ENCODE data around the gene OR4D10.
"Not testable (repeated sequence)": the region's sequence is repeated elsewhere in the genome, so short reads cannot be mapped to it uniquely, and the experiment has no call there.

The OR4D10 gene

DNA sequence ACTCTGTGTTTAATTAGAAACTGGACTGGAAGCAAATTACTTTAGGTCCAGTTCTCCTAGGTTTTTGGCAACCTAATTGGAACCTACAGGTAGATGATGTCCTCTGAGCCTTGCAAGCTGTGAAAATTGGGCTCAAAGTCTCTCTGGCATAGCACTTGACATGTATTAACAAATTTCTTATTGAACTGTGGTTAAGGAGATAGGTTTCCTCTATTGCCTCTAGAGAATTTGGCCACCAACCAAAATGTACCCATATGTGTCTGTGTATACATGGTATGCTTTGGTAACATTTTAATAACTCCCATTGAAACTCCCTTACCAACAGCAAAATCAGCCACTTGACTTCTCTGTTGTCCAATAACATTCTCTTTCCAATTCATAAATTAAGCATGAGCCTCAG, at the start of gene OR4D10:
TSS of gene OR4D10 (plus strand) at position 301 of the 400 bp plus-strand sequence. CDS start 4,115 bp downstream, outside the sequence.
- DNase-seq, result no peak

DNA sequence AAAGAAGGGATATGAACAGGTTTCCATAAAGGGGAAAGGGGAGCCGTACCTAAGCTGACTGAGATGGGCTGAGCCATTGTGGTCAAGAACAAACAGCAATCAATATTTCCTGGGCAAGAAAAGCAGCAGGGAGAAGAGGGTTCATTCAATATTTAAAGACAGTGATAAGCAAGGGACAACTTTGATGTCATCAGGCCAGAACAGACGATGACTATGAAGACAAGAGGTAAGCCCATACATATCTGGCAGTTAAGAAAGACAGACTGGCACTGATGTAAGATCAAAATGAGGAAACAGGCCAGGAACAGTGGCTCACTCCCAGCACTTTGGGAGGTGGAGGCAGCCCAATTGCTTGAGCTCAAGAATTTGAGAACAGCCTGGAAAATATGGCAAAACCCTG, 49.3 kb upstream of the OR4D10 start:
- no peak for DNase-seq

DNA sequence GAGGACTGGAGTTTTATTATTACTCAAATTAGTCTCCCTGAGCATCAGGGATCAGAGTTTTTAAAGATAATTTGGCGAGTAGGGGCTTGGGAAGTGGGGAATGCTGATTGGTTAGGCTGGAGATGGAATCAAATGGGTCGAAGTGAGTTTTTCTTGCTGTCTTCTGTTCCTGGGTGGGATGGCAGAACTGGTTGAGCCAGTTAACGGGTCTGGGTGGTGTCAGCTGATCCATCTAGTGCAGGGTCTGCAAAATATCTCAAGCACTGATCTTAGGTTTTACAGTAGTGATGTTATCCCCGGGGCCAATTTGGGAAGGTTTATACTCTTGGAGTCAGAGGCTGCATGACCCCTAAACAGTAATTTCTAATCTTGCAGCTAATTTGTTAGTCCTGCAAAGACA, 48.0 kb upstream of the OR4D10 start:
- no peak for DNase-seq

DNA sequence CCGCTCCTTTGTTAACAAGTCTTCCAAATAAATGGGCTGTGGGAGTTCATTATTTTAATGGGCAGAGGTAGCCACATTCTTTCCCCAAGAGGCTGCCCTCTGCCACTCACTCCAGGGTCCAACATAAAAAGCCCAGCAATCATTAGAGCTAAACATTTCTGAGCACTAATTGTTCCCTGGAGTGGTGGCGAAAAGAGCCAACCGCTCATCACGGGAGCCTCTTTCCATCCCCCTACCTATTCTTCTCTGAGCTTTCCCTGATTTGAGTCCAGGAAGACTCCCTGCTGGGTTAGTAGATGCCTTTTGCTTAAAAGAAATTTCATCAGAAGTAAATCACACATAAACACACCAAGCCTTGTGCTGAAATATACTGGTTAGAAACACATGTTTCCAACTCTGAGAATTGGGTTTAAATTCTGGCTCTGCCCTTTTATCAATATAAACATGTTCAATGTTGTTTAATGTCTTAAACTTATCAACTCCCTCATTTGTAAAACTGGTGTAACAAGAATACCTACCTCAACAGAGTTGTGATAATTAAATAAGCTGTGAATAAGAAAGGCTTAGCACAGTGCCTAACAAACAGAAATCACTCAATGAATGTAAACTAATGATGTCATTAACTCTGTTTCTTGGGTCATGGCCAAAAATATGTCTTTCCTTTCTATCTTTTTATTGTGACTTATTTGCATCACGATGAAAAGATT, 46.6 kb upstream of the OR4D10 start, which contains the start of gene OR5A2:
TSS of gene OR5A2 (minus strand) at position 53 of the 707 bp plus-strand sequence. CDS start 3,460 bp downstream, outside the sequence.
- no peak for DNase-seq

DNA sequence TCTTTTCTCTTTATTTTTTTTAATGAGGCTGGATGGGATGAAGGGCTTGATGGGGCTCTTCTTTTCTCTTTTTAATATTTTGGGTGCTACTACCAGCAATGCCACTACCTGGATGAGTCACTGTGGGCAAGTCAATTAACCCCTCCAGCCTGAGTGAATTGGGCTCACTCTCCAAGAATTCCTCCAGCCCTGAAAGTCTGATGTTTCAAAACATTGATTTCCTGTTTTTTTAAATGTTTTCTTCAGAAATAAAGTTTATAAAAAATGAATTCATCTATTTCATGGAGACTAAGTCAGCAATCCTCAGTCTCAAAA, 46.1 kb upstream of the OR4D10 start:
- no peak for DNase-seq

DNA sequence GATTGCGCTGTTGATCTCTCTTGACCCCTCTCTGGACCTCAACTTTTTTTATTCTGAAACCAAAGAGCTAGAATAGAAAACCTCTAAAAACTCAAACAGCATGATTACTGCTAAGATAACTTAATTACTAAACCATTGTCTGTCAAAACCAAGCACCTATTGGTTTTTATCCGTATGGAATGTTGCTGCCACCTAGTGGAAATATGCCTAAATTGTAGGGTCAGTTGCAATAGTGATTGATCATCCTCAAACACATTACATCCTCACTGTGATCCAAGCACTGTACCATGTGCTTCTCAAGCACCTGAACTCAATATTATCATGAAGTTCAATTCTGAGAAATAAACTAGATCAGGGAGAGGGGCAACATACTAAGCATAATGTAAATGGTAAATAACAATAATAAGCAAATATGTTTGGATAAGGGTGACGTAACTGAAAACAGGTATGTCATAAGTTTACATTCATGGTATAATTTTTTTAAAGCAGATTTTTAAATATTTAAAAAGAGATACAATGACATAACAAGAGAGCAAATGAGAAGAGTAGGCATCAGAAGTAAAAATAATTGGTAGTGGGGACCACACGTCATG, 43.1 kb upstream of the OR4D10 start:
- peak; percentile 77 for DNase-seq

DNA sequence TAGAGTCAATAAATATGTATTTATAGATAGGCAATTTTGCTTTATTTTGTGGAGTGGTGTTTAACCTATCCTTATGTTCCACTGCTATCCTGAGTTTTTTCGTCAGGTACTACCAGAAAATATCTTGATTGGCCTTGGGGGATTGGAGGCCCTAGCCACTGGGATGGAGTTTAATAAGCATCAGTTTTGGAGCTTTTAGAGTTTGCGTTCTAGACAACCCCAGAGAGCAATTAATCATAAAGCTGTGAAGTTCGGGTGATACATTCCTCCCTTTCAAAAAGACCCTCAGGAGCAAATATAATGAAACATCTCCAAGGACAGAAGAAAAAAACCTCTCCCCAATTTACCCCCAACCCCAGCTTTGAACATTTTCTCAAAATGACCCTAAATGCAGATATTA, 36.9 kb upstream of the OR4D10 start, which contains the start of gene OR5A1:
TSS of gene OR5A1 (plus strand) at position 301 of the 400 bp plus-strand sequence. CDS start 6,700 bp downstream, outside the sequence.
- DNase-seq, result no peak

DNA sequence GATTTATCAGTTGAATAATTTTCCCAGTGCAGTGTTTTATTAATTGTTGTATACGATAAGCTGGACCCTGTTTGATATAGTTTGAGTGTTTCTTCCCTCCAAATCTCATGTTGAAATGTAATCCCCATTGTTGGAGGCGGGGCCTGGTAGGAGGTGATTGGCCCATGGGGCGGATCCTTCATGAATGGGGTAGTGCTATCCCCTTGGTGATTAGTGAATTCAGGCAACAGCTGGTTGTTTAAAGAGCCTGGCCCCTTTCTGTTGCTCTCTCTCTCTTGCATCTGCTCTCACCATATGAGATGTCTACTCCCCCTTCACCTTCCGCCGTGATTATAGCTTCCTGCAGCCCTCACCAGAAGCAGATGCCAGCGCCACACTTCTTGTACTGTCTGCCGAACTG, 35.3 kb upstream of the OR4D10 start:
- DNase-seq, result no peak

DNA sequence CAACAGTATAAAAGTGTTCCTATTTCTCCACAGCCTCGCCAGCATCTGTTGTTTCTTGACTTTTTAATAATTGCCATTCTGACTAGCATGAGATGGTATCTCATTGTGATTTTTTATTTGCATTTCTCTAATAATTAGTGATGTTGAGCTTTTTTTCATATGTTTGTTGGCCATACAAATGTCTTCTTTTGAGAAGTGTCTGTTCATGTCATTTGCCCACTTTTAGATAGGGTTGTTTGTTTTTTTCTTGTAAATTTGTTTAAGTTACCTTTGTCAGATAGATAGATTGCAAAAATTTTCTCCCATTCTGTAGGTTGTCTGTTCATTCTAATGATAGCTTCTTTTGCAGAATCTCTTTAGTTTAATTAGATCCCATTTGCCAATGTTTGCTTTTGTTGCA, 27.5 kb upstream of the OR4D10 start:
- DNase-seq, result not testable (repeated sequence)

DNA sequence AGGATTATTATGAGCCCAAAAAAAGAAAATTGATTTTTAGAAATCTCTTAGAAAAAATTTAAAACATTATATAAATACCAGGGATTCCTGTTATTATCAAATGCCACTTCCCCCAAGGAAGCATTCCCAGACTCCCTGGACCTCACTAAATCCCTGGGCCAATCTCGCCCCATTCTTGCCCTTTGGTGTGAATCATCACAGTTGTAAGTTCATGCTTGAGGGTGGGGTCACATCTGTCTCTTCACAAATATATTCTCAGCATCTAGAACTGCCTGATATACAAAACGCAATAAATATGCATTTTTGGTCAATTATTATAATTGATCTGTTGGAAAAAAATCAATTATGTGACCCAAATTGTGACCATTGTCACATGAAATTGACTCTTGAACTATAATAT, 24.6 kb upstream of the OR4D10 start:
- DNase-seq, result no peak

DNA sequence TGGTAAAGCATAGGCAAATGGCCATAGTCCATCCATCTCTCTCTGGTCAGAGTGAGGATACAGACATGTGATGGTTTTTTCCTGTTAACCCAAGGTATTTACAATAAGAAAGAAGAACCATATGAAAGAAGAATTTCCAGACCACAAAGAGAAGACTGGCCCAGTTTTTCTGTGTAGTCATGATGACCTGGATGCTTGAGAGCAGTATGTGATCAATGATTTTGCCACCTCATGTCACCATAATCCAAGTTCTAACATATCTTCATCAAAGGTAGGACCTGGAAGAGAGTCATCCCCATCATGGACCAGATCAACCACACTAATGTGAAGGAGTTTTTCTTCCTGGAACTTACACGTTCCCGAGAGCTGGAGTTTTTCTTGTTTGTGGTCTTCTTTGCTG, 16.5 kb upstream of the OR4D10 start, which contains the start of gene OR4D6:
TSS of gene OR4D6 (plus strand) at position 301 of the 400 bp plus-strand sequence. CDS start at position 301, 0 bp downstream.
- no peak for DNase-seq

DNA sequence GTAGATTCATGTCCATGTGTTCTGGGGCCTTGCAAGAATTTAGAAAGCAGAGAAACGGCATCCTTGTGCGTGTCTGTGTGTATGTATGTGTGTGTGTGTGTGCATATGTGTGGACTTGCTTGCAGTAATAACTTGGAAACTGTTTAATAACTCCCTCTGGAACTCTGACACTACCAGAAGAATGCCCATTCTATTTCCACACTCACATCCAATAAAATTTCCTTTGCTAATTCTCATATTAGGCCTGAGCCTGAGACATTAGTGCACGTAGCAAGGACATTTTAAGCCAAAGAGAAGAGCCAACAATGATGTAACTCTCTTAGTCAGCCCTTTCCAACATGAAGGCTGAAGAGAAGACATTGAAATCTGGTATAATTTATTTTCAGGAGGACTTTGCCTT, 13.2 kb upstream of the OR4D10 start:
- no peak for DNase-seq

DNA sequence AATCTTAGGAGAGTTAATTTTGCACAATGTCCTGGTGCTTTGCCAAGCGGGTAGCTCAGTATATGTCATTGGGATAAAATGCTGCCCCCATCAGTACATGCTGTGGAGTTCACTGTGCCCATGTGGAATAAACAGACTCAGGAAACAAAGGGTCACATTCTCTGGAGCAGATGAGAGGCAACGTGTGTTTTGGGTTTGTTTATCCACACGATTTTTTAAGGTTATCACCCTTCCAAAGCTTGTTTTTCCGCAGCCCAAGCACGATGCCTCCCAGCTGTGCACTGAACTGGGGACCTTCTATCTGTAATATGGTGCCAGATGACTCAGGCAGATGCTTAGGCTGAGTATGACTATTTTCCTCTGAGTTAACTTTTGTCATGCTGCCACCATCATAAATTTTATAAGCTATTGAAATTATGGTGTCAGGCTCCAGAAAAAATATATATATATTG, 9.9 kb upstream of the OR4D10 start:
- DNase-seq, result no peak

DNA sequence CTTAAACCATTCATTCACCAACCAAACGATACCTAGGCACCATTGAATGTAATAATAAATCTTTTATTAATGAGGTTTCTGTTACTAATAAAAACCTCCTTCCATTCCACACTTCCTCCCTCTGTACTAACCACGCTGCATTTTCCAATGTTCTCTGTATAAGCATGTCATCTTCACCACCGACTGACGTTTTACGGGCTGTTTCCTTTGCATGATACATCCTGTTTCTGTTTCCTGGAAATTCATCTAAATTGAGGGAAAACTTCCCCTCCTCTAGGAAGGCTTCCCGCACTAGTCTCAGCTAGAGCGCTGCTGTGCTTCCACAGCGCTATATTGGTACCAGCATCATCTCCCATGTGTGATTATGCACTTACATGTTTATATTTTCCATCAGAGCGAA, 2.1 kb downstream of the OR4D10 start:
- DNase-seq, result no peak

DNA sequence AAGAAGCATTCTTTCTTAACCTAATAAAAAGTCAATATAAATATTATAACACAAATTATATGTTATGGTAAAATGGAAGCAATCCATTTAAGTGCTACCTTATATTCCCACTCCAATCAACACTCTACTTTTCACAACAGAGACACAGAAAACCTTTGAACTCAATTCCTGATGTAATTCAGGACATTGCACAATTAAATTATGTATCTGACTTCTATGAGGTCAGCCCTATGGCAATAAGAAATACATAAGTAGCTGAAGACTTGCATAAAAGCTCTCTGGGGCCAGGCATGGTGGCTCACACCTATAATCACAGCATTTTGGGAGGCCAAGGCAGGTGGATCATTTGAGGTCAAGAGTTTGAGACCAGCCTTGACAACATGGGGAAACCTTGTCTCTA, 6.8 kb downstream of the OR4D10 start:
- DNase-seq, result no peak

DNA sequence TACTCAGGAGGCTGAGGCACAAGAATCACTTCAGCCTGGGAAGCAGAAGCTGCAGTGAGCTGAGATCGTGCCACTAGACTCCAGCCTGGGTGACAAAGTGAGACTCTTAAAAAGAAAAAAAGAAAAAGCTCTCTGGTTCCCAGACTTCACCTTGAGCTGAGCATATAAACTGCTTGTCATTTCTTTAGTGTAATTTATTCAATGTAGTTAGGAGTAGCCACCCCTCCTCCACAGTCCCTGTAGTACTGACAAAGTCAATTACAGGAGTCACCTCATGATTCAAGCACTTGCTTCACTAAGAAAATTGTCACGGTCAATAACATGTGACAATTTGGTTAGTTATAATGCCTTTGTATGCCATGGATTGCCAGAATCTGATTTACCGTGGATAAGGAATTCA, 7.2 kb downstream of the OR4D10 start:
- DNase-seq, result no peak

DNA sequence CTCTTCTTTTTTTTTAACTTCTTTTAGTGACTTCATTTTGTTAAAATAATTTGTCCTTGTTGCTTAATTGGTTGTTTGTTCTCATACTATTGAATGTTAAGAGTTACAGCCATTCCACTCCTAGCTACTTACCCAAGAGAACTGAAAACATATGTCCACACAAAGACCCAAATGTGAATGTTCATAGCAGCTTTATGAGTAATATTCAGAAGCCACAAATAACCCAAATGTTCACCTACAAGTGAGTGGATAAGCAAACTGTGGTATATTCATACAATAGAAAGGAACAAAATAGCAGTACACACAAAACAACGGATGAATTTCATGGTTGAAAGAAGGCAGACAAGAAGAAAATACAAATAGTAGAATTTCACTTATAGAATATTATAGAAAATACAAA, 28.8 kb downstream of the OR4D10 start:
- DNase-seq, result no peak

DNA sequence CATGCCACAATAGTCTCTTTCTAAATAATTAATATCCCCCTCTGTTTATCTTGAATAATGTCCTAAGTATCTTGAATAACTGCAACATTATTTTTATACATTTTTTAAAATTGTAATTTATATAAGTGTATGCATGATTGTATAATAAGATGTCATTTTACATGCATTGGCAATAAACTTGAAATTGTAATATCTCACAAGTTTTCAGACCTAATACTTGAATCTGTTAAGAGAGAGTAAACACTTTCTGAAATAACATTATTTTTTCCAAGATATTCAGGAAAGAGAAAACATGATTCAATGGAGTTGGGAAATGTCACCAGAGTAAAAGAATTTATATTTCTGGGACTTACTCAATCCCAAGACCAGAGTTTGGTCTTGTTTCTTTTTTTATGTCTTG, 30.2 kb downstream of the OR4D10 start, which contains the start of gene OR4D11:
TSS of gene OR4D11 (plus strand) at position 301 of the 400 bp plus-strand sequence. CDS start at position 301, 0 bp downstream.
- no peak for DNase-seq

DNA sequence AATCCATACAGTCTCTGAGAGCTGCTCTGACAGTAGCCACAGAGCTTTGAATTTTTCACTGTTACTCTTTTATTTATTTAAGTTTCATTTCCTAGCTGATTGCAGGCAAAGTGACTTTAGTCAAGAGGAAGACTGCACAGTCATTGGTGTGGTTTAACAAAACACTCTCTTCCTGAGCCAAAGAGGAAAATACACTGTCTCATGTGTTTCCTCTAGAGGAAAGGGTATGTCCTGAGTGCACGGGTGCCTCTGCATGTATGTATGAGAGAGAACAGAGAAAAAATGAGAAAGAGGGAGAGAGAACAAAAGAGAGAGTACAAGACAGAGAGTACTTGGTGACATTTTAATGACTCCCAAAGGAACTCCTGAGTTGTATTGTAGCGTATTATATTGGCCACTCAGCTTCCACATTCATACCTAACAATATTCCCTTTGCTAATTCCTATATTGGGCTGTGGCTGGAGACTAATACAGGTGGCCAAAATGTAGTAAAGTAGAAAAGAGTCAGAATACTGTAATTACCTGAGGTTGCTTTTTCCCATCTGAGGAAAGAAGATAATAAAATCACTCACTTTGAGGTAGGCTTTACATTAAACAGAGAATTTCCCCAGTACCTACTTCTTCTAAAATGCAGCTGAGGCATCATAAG, 38.0 kb downstream of the OR4D10 start, which contains the start of gene OR4D9:
TSS of gene OR4D9 (plus strand) at position 599 of the 649 bp plus-strand sequence. CDS start 3,374 bp downstream, outside the sequence.
- DNase-seq, result peak; percentile 70

DNA sequence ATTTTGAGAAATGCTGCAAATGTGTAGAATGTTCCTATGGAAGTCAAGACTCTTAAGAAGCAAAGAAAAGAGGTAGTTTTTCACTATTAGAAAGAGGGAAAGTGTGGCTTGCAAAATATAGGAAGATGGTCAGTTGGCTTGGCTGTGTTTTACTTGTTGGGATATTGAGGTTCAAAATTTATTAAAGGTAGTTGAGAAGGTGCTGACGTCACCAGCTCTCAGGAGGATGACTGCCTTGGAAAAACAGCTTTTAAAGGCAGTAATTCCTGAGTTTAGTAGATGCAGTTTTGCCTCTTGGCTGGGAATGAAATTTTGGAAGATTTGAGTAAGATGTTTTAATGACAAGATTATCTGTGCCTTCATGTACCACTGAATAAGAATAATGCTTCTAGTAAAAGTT, 38.6 kb downstream of the OR4D10 start:
- DNase-seq, result no peak

DNA sequence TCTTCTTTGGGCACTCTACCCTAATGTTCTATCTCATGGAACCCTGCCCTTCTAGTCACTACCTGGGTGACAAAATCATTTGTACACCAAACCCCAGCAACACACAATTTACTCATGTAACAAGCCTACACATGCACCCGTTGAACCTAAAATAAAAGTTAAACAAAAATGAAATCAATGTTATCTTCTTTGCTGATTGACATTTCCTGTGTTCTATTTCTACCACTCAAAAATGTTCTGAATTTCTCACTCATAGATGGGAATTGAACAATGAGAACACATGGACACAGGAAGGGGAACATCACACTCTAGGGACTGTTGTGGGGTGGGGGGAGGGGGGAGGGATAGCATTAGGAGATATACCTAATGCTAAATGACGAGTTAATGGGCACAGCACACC, 47.0 kb downstream of the OR4D10 start:
- not testable (repeated sequence) for DNase-seq

DNA sequence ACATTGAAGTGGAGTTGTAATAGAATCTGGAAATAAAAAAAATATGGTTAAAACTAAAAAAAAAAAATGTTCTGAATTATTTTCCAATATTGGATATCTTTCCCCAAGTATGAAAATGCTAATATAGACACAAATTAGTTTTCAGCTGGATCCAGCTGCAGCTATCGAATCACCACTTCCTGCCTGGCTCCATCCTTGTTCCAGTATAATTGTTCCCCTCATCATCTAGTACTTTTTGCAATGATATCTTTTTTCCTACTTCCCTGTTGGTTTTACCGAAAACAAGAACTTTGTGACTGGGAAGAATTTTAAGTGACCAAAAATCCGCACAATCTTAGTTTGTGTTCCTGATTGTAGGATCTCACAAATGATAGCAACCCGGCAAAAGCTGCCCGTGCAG, 47.6 kb downstream of the OR4D10 start:
- DNase-seq, result no peak

DNA sequence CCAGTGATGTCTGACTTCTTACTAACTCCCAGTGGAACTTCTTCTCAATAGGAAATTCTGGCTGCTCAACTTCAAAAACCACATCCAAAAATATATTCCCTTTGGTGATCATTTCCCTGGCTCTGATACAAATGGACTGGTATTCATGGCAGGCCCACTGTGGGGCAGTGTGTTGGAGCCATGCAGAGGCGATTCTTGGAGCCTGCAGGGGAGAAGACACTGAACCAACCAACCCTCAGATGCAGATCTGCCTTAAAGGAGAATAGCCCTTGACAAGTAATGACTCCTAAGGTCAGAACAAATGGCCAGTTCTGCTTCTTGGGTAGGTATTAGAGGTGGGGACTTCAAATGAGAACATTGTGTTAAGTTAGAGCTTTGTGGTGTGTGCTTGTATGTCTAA, 50.4 kb downstream of the OR4D10 start:
- peak; percentile 58 for DNase-seq

DNA sequence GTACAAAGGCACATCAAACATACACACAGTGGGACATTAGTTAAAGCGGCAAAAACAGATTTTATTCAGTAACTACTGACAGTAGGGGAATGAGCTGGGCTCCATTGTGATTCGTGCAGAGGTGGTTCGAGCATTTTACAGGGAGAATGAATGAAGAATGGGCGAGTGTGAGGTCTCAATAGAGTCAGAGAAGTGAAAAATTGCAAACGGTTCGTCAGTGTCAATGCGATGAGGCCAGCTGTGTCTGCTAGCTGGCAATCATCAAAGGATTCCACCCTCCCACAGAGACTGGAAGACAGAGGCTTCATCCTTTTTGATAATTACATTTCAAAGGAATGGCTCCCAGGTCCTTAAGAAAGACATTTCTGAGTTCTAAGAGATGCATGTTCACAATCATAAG, 55.6 kb downstream of the OR4D10 start:
- no peak for DNase-seq

All from OCI-M1 (cell line).